ENCODE measurements around the gene HDAC9.

DNA sequence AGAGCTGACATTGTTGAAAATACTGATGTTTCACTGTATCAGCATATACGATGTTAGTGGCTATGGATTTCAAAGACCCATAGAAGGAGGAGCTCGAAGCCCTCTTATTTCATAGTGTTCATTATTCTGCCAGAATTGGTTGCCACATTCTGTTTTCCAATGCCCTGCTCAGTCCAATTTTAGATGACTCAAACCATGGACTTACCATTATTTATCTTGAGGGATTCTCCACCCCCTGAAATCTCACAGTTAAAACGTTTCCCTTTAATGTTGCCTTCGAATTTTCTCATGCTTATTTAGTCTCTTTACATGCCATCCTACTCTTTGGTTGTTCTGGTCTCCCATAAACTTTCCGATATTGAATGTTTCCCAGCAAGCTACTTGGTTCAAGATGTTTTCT, 264.5 kb downstream of the HDAC9 start:
- TF ChIP-seq, protein P1, sequence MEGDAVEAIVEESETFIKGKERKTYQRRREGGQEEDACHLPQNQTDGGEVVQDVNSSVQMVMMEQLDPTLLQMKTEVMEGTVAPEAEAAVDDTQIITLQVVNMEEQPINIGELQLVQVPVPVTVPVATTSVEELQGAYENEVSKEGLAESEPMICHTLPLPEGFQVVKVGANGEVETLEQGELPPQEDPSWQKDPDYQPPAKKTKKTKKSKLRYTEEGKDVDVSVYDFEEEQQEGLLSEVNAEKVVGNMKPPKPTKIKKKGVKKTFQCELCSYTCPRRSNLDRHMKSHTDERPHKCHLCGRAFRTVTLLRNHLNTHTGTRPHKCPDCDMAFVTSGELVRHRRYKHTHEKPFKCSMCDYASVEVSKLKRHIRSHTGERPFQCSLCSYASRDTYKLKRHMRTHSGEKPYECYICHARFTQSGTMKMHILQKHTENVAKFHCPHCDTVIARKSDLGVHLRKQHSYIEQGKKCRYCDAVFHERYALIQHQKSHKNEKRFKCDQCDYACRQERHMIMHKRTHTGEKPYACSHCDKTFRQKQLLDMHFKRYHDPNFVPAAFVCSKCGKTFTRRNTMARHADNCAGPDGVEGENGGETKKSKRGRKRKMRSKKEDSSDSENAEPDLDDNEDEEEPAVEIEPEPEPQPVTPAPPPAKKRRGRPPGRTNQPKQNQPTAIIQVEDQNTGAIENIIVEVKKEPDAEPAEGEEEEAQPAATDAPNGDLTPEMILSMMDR (conservative IDR thresholded peaks at IDR 0.05; ENCODE audit: low read depth, low read length) = no peak
- TF ChIP-seq EZH2 (IDR thresholded peaks at IDR 0.05; ENCODE audit: borderline replicate concordance, low read depth, low read length, poor library complexity, severe bottlenecking) = no peak
